Gastrocnemius medialis (tissue), 4 donors: ENCODE measurements around the gene CHCHD6.

ENCODE experiments used
- POLR2A ChIP-seq, 2 donors: fragments of 450-650 bp; IDR thresholded peaks; one replicate each; pipeline ENCODE4 v1.6.1; 2017; ENCODE audit warnings: antibody characterized with exemption in 2 of 2, mild to moderate bottlenecking in 2 of 2, moderate library complexity in 2 of 2
- TF ChIP-seq, protein P1 (sequence below), 5 experiments: fragments of 450-650 bp in 3 of 5; fragments of 200-600 bp in 2 of 5; sonication (generic) in 2 of 5; IDR thresholded peaks in 4 of 5; conservative IDR thresholded peaks in 1 of 5; 1 replicate in 4 of 5; 2 replicates in 1 of 5; pipeline ENCODE4 v1.5.1; 2016 to 2019; ENCODE audit warnings: antibody characterized with exemption in 5 of 5, mild to moderate bottlenecking in 3 of 5, moderate library complexity in 3 of 5

DNA sequence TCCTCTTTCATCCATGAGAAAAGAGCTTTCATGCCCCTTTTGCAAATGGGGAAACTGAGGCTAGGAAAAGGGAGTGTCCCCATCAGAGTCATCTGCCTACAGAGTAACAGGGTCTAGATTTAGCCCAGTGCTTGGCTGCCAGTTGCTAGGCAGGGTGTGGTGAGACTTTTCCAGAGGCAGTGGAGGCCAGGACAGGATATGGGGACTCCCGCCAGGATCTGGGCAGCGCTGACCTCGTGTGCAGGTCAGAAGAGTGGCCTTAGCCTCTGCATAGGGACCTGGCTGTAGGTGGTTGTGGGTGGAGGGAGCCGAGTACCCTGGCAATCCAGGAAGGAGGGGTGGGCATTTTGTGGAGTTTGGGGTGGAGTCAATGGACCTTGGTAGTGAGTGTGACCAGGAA is 283.1 kb downstream of the CHCHD6 start:
- TF ChIP-seq, protein P1, sequence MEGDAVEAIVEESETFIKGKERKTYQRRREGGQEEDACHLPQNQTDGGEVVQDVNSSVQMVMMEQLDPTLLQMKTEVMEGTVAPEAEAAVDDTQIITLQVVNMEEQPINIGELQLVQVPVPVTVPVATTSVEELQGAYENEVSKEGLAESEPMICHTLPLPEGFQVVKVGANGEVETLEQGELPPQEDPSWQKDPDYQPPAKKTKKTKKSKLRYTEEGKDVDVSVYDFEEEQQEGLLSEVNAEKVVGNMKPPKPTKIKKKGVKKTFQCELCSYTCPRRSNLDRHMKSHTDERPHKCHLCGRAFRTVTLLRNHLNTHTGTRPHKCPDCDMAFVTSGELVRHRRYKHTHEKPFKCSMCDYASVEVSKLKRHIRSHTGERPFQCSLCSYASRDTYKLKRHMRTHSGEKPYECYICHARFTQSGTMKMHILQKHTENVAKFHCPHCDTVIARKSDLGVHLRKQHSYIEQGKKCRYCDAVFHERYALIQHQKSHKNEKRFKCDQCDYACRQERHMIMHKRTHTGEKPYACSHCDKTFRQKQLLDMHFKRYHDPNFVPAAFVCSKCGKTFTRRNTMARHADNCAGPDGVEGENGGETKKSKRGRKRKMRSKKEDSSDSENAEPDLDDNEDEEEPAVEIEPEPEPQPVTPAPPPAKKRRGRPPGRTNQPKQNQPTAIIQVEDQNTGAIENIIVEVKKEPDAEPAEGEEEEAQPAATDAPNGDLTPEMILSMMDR (IDR thresholded peaks at IDR 0.05 in 4 of 5, conservative IDR thresholded peaks at IDR 0.05 in 1 of 5) = no peak
- TF ChIP-seq POLR2A (IDR thresholded peaks at IDR 0.05) = no peak
